ENCODE measurements around the gene BNC2. TPM values are rescaled to one million over a fixed set of nuclear protein-coding genes. Genes with fewer than 3 reads are reported as not detected.

BNC2 gene
- total RNA-seq, 1 donor from 2014 or later: under 0.01 TPM

GRCh38 chr9:16768816-16769215, 101.7 kb downstream of the BNC2 start:
- DNase-seq (ENCODE audit: low read depth) (no peak), FAIRE-seq (no peak)
- no peak for TF ChIP-seq CTCF (IDR thresholded peaks at IDR 0.05; ENCODE audit: insufficient read depth, low read length, severe bottlenecking)
- Histone ChIP-seq H3K27me3 (ENCODE audit: control insufficient read depth, insufficient read depth, low read length) (no peaks in the 10 kb centered on the region), H3K36me3 (ENCODE audit: control insufficient read depth, insufficient read depth, low read length) (no peaks in the 10 kb centered on the region), H3K4me3 (ENCODE audit: low read depth, low read length) (no peak overlapping the region)

GRCh38 chr9:16767366-16767765, 103.1 kb downstream of the BNC2 start:
- TF ChIP-seq CTCF (IDR thresholded peaks at IDR 0.05; ENCODE audit: insufficient read depth, low read length, severe bottlenecking): no peak
- Histone ChIP-seq H3K36me3 (ENCODE audit: control insufficient read depth, insufficient read depth, low read length) (no peaks in the 10 kb centered on the region), H3K27me3 (ENCODE audit: control insufficient read depth, insufficient read depth, low read length) (no peaks in the 10 kb centered on the region), H3K4me3 (ENCODE audit: low read depth, low read length) (no peak overlapping the region)
- DNase-seq (ENCODE audit: low read depth) (no peak), FAIRE-seq (no peak)

GRCh38 chr9:16763946-16764345, 106.5 kb downstream of the BNC2 start:
- H3K4me3 ChIP-seq (ENCODE audit: low read depth, low read length): no peak overlapping the region
- DNase-seq (ENCODE audit: low read depth) (no peak), FAIRE-seq (no peak)
- TF ChIP-seq CTCF (IDR thresholded peaks at IDR 0.05; ENCODE audit: insufficient read depth, low read length, severe bottlenecking): no peak
- no peaks in the 10 kb centered on the region for H3K27me3 ChIP-seq (ENCODE audit: control insufficient read depth, insufficient read depth, low read length)
- no peaks in the 10 kb centered on the region for H3K36me3 ChIP-seq (ENCODE audit: control insufficient read depth, insufficient read depth, low read length)

GRCh38 chr9:16755467-16756160, 114.9 kb downstream of the BNC2 start:
- H3K27me3 ChIP-seq (ENCODE audit: control insufficient read depth, insufficient read depth, low read length): no peaks in the 10 kb centered on the region
- no peak for TF ChIP-seq CTCF (IDR thresholded peaks at IDR 0.05; ENCODE audit: insufficient read depth, low read length, severe bottlenecking)
- H3K36me3 ChIP-seq (ENCODE audit: control insufficient read depth, insufficient read depth, low read length): no peaks in the 10 kb centered on the region
- H3K4me3 ChIP-seq (ENCODE audit: low read depth, low read length): no peak overlapping the region
- DNase-seq (ENCODE audit: low read depth) (no peak), FAIRE-seq (no peak)

GRCh38 chr9:16754662-16755061, 115.8 kb downstream of the BNC2 start:
- Histone ChIP-seq H3K4me3 (ENCODE audit: low read depth, low read length) (no peak overlapping the region), H3K27me3 (ENCODE audit: control insufficient read depth, insufficient read depth, low read length) (no peaks in the 10 kb centered on the region), H3K36me3 (ENCODE audit: control insufficient read depth, insufficient read depth, low read length) (no peaks in the 10 kb centered on the region)
- TF ChIP-seq CTCF (IDR thresholded peaks at IDR 0.05; ENCODE audit: insufficient read depth, low read length, severe bottlenecking): no peak
- no peak for DNase-seq (ENCODE audit: low read depth)
- FAIRE-seq: no peak

- no peak for FAIRE-seq
- Histone ChIP-seq H3K27me3 (ENCODE audit: control insufficient read depth, insufficient read depth, low read length) (no peaks in the 10 kb centered on the region), H3K36me3 (ENCODE audit: control insufficient read depth, insufficient read depth, low read length) (no peaks in the 10 kb centered on the region), H3K4me3 (ENCODE audit: low read depth, low read length) (no peak overlapping the region)
- DNase-seq (ENCODE audit: low read depth): no peak
- no peak for TF ChIP-seq CTCF (IDR thresholded peaks at IDR 0.05; ENCODE audit: insufficient read depth, low read length, severe bottlenecking)
Measured at GRCh38 chr9:16753256-16753655, 117.2 kb downstream of the BNC2 start.

Measured in bronchial epithelial cell (primary cell).